OCI-LY3 (cell line): ENCODE measurements around the gene DHPS.

ENCODE experiments used
- H2AFZ ChIP-seq: fragments of 200-600, 300-600 bp; shearing (Covaris generic); 2 replicates; pipeline ENCODE4 v1.6.0; 2014; ENCODE audit warnings: antibody characterized with exemption, low read depth, low read length
- H3K27ac ChIP-seq: fragments of 200-600, 300-600 bp; sonication (generic); 2 replicates; pipeline ENCODE4 v1.5.1; 2014; ENCODE audit warnings: mild to moderate bottlenecking, low read length, moderate library complexity, mixed read lengths
- H3K27me3 ChIP-seq: fragments of 200-600, 300-600 bp; sonication (generic); 2 replicates; pipeline ENCODE4 v1.6.1; 2014; ENCODE audit warnings: low read depth, low read length, mixed read lengths
- H3K36me3 ChIP-seq: fragments of 200-600, 300-600 bp; sonication (generic); replicated peaks from 2 replicates; pipeline ENCODE3; 2014; ENCODE audit warnings: low read depth, low read length, mixed read lengths
- H3K4me1 ChIP-seq: fragments of 300-600, 200-600 bp; sonication (generic); 2 replicates; pipeline ENCODE4 v1.6.1; 2014; ENCODE audit warnings: low read length, mixed read lengths
- H3K4me2 ChIP-seq: fragments of 200-600, 300-600 bp; sonication (generic); 2 replicates; pipeline ENCODE4 v1.6.1; 2014; ENCODE audit warnings: low read length, mixed read lengths
- H3K4me3 ChIP-seq: fragments of 300-600, 200-600 bp; sonication (generic); 2 replicates; pipeline ENCODE4 v1.5.1; 2014; ENCODE audit warnings: antibody characterized with exemption, mild to moderate bottlenecking, low read length, moderate library complexity
- H3K79me2 ChIP-seq: fragments of 300-600, 200-600 bp; shearing (Covaris generic); 2 replicates; pipeline ENCODE4 v1.6.1; 2014; ENCODE audit warnings: mild to moderate bottlenecking, low read length, mixed read lengths
- H3K9ac ChIP-seq: fragments of 300-600, 200-600 bp; shearing (Covaris generic); 2 replicates; pipeline ENCODE4 v1.6.0; 2014; ENCODE audit warnings: mild to moderate bottlenecking, low read length, moderate library complexity
- H3K9me3 ChIP-seq: fragments of 200-600, 300-600 bp; shearing (Covaris generic); 2 replicates; pipeline ENCODE4 v1.6.1; 2014; ENCODE audit warnings: low read length, mixed read lengths; ENCODE audit not compliant: insufficient read depth
- H4K20me1 ChIP-seq: fragments of 200-600, 300-600 bp; sonication (generic); 2 replicates; pipeline ENCODE4 v1.6.1; 2016; ENCODE audit warnings: low read length, mixed read lengths; ENCODE audit not compliant: insufficient read depth
- CTCF ChIP-seq: fragments of 200-600, 300-600 bp; sonication (generic); IDR thresholded peaks from 2 replicates; pipeline ENCODE4 v1.5.1; 2014; ENCODE audit warnings: antibody characterized with exemption, low read length, low read depth
- EZH2phosphoT487 ChIP-seq: fragments of 200-600 bp; shearing (Covaris generic); IDR thresholded peaks from 2 replicates; pipeline ENCODE4 v1.6.1; 2018; ENCODE audit warnings: antibody characterized with exemption, mixed run types, low read depth

The DHPS gene

GRCh38 chr19:12626958-12627357 lies 54.7 kb downstream of the DHPS start:
- Histone ChIP-seq H3K9me3 (peaks cover 19% of the 10 kb centered on the region), H3K79me2 (no peaks in the 10 kb centered on the region), H3K4me3 (no peak overlapping the region), H3K27me3 (no peaks in the 10 kb centered on the region), H3K4me1 (peaks cover 5% of the 10 kb centered on the region; the same call in 1 of the 2 replicates), H3K27ac (no peak overlapping the region), H3K9ac (no peak overlapping the region), H3K4me2 (no peak overlapping the region), H2AFZ (no peak overlapping the region), H3K36me3 (peaks cover 59% of the 10 kb centered on the region), H4K20me1 (peaks cover 13% of the 10 kb centered on the region; the same call in 1 of the 2 replicates)
- TF ChIP-seq EZH2phosphoT487 (no peak), CTCF (no peak)
